Measurements from ENCODE around the gene RAB37. TPM values are rescaled to one million over a fixed set of nuclear protein-coding genes. Genes with fewer than 3 reads are reported as not detected.
A peak's percentile ranks its signal among the peaks of the same experiment; 100 is the strongest.

RAB37 gene
- polyA plus RNA-seq, 1 of the 3 experiments (the other 2 are of a cell fraction): 0.25 TPM

- Histone ChIP-seq H3K4me3 (ENCODE audit: low read depth in 2 of 2, low read length in 1 of 2) (no peak overlapping the region), H2AFZ (ENCODE audit: low read depth) (no peak overlapping the region), H3K79me2 (ENCODE audit: insufficient read depth) (peaks cover 47% of the 10 kb centered on the region), H3K4me1 (ENCODE audit: control insufficient read depth in 1 of 2, insufficient read depth in 2 of 2, low read depth in 1 of 2, low read length in 1 of 2) (peaks cover 18 to 26% of the 10 kb centered on the region in 2 experiments; a peak in 3 of 4 replicates), H3K27me3 (ENCODE audit: insufficient read depth) (no peaks in the 10 kb centered on the region), H3K36me3 (replicated peaks in 1 of 2; ENCODE audit: control insufficient read depth in 1 of 2, insufficient read depth in 2 of 2, low read length in 1 of 2) (peaks cover 30 to 48% of the 10 kb centered on the region in 2 experiments), H3K9me3 (no peaks in the 10 kb centered on the region), H3K4me2 (0 out of 2 replicates have a peak overlapping the region, but pooled peaks have one; percentile 16), H3K9me2 (no peaks in the 10 kb centered on the region), H3K27ac (ENCODE audit: low read depth in 2 of 2, low read length in 1 of 2) (peak overlapping the region in 1 of 2 experiments; percentile 52; a peak in 2 of 4 replicates), H4K20me1 (ENCODE audit: insufficient read depth) (peaks cover 8% of the 10 kb centered on the region), H3F3A (replicated peaks; ENCODE audit: insufficient read depth) (peaks cover 42% of the 10 kb centered on the region), H3K9ac (no peak overlapping the region)
- TF ChIP-seq SIN3A (IDR thresholded peaks at IDR 0.05; ENCODE audit: borderline replicate concordance, low read depth, low read length) (no peak), EP300 (IDR thresholded peaks at IDR 0.05; ENCODE audit: borderline replicate concordance in 1 of 2, low read depth in 1 of 2, low read length in 1 of 2) (no peak), FOXM1 (IDR thresholded peaks at IDR 0.05; ENCODE audit: low read depth) (no peak), TAF1 (IDR thresholded peaks at IDR 0.05; ENCODE audit: borderline replicate concordance, low read depth, low read length) (no peak), FOXJ3 (CRISPR knock-in tag; IDR thresholded peaks at IDR 0.05) (no peak), NRF1 (IDR thresholded peaks at IDR 0.05; ENCODE audit: low read depth, low read length) (no peak), RCOR1 (IDR thresholded peaks at IDR 0.05; ENCODE audit: low read length) (no peak), RAD21 (IDR thresholded peaks at IDR 0.05; ENCODE audit: low read length) (no peak), YY1 (IDR thresholded peaks at IDR 0.05; ENCODE audit: low read depth) (no peak), POLR2AphosphoS5 (IDR thresholded peaks at IDR 0.05; ENCODE audit: low read depth, low read length) (no peak), RXRA (IDR thresholded peaks at IDR 0.05; ENCODE audit: borderline replicate concordance, low read depth) (no peak), USF2 (IDR thresholded peaks at IDR 0.05; ENCODE audit: borderline replicate concordance, low read depth, low read length) (no peak), JUND (IDR thresholded peaks at IDR 0.05) (no peak), TEAD4 (IDR thresholded peaks at IDR 0.05; ENCODE audit: borderline replicate concordance, insufficient read depth) (no peak), RFX5 (IDR thresholded peaks at IDR 0.05; ENCODE audit: low read length) (no peak)
- TF ChIP-seq, protein P1, sequence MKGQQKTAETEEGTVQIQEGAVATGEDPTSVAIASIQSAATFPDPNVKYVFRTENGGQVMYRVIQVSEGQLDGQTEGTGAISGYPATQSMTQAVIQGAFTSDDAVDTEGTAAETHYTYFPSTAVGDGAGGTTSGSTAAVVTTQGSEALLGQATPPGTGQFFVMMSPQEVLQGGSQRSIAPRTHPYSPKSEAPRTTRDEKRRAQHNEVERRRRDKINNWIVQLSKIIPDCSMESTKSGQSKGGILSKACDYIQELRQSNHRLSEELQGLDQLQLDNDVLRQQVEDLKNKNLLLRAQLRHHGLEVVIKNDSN (IDR thresholded peaks at IDR 0.05; ENCODE audit: borderline replicate concordance, low read depth): no peak
- no peak for DNase-seq
- CTCF ChIA-PET: interaction anchor here (1.3 to 98.1 kb wide), 7 partner anchors 18 to 207 kb away, joined by 6 to 3869 read pairs (median 35); partner anchors contain the start of genes CD300H, FDXR, GRIN2C and NHERF1
- WGBS (ENCODE audit: low lambda C conversion rate): 76% methylated on average over 6 of the region's 6 CpGs
- POLR2A ChIA-PET: interaction anchor here (1.4 kb wide), 1 partner anchor 13 kb away, joined by 4 read pairs; no protein-coding TSS in a partner anchor
Measured at GRCh38 chr17:74773414-74773813, 36.4 kb downstream of the RAB37 start.

DNA sequence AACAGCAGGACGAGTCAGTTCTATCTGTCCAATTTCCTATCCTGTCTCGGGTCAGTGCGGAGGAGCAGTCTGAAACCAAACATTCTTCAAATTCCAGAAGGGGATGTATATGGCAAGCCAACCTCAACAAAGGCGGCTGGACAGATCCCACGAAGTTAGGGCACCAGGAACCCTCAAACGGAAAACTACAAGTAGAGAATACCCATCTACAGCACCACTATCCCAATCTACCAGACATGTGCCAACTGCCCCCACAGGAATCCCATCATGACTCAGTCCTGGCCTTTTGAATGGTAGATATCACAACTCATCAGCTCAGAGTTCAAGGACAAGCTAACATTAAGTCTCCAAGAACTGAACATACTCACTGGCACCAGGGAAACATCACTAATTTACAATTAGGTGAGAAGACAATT is 36.8 kb downstream of the RAB37 start:
- no peaks in the 10 kb centered on the region for H3K27me3 ChIP-seq (ENCODE audit: insufficient read depth)
- H3K9ac ChIP-seq: no peak overlapping the region
- TF ChIP-seq RCOR1 (IDR thresholded peaks at IDR 0.05; ENCODE audit: low read length) (no peak), NFIC (IDR thresholded peaks at IDR 0.05; ENCODE audit: borderline replicate concordance) (0 out of 2 replicates have a peak, but pooled peaks have one; percentile 7), FOSL2 (IDR thresholded peaks at IDR 0.05; ENCODE audit: borderline replicate concordance, low read depth) (peak; percentile 21; the same call in 1 of the 2 replicates), RAD21 (IDR thresholded peaks at IDR 0.05; ENCODE audit: low read length) (no peak), MEF2A (IDR thresholded peaks at IDR 0.05; ENCODE audit: borderline replicate concordance, low read depth) (no peak)
- TF ChIP-seq, protein P2, sequence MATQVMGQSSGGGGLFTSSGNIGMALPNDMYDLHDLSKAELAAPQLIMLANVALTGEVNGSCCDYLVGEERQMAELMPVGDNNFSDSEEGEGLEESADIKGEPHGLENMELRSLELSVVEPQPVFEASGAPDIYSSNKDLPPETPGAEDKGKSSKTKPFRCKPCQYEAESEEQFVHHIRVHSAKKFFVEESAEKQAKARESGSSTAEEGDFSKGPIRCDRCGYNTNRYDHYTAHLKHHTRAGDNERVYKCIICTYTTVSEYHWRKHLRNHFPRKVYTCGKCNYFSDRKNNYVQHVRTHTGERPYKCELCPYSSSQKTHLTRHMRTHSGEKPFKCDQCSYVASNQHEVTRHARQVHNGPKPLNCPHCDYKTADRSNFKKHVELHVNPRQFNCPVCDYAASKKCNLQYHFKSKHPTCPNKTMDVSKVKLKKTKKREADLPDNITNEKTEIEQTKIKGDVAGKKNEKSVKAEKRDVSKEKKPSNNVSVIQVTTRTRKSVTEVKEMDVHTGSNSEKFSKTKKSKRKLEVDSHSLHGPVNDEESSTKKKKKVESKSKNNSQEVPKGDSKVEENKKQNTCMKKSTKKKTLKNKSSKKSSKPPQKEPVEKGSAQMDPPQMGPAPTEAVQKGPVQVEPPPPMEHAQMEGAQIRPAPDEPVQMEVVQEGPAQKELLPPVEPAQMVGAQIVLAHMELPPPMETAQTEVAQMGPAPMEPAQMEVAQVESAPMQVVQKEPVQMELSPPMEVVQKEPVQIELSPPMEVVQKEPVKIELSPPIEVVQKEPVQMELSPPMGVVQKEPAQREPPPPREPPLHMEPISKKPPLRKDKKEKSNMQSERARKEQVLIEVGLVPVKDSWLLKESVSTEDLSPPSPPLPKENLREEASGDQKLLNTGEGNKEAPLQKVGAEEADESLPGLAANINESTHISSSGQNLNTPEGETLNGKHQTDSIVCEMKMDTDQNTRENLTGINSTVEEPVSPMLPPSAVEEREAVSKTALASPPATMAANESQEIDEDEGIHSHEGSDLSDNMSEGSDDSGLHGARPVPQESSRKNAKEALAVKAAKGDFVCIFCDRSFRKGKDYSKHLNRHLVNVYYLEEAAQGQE (IDR thresholded peaks at IDR 0.05; ENCODE audit: low read depth, low read length): peak; percentile 80; the same call in 1 of the 2 replicates
- no peaks in the 10 kb centered on the region for H3K9me2 ChIP-seq
- H3K27ac ChIP-seq (ENCODE audit: low read depth in 2 of 2, low read length in 1 of 2): peak overlapping the region in 1 of 2 experiments; percentile 52; a peak in 2 of 4 replicates
- peaks cover 14 to 23% of the 10 kb centered on the region in 2 experiments; a peak in 3 of 4 replicates for H3K4me1 ChIP-seq (ENCODE audit: control insufficient read depth in 1 of 2, insufficient read depth in 2 of 2, low read depth in 1 of 2, low read length in 1 of 2)
- ChIA-PET CTCF (interaction anchor here (1.3 to 98.1 kb wide), 7 partner anchors 17 to 207 kb away, joined by 6 to 3869 read pairs (median 35); partner anchors contain the start of genes CD300H, FDXR, GRIN2C and NHERF1), POLR2A (interaction anchor here (0.7 to 1.4 kb wide), 2 partner anchors 14 to 32 kb away, joined by 3 to 4 read pairs; no protein-coding TSS in a partner anchor)
- H2AFZ ChIP-seq (ENCODE audit: low read depth): no peak overlapping the region
- no peaks in the 10 kb centered on the region for H3K9me3 ChIP-seq
- H3K4me2 ChIP-seq: peak overlapping the region; percentile 16; the same call in 1 of the 2 replicates
- peaks cover 51% of the 10 kb centered on the region for H3K79me2 ChIP-seq (ENCODE audit: insufficient read depth)
- H3K36me3 ChIP-seq (replicated peaks in 1 of 2; ENCODE audit: control insufficient read depth in 1 of 2, insufficient read depth in 2 of 2, low read length in 1 of 2): peaks cover 30 to 48% of the 10 kb centered on the region in 2 experiments
- no peak overlapping the region for H3K4me3 ChIP-seq (ENCODE audit: low read depth in 2 of 2, low read length in 1 of 2)
- 40% methylated on average over 6 of the region's 6 CpGs for WGBS (ENCODE audit: low lambda C conversion rate)
- H3F3A ChIP-seq (replicated peaks; ENCODE audit: insufficient read depth): peaks cover 38% of the 10 kb centered on the region
- no peak for DNase-seq
- H4K20me1 ChIP-seq (ENCODE audit: insufficient read depth): peaks cover 8% of the 10 kb centered on the region

All from SK-N-SH (cell line).